Measurements from ENCODE around the gene PRR12.

PRR12 gene

GRCh38 chr19:49553451-49554271 lies 37.3 kb upstream of the PRR12 start:
- TF ChIP-seq FOXP2 (optimal IDR thresholded peaks at IDR 0.05; ENCODE audit: borderline replicate concordance, extremely low read depth, extremely low read length, insufficient read depth) (no peak), POLR2AphosphoS5 (IDR thresholded peaks at IDR 0.05; ENCODE audit: low read depth, low read length) (no peak), SIN3A (IDR thresholded peaks at IDR 0.05; ENCODE audit: borderline replicate concordance, insufficient read depth, low read length) (no peak), REST (IDR thresholded peaks at IDR 0.05; ENCODE audit: insufficient read depth in 1 of 2, low read depth in 2 of 2, low read length in 2 of 2) (no peak), TAF1 (IDR thresholded peaks at IDR 0.05; ENCODE audit: borderline replicate concordance, insufficient read depth, low read length) (no peak)

GRCh38 chr19:49554701-49555181 lies 36.2 kb upstream of the PRR12 start:
- TF ChIP-seq REST (IDR thresholded peaks at IDR 0.05; ENCODE audit: insufficient read depth in 1 of 2, low read depth in 2 of 2, low read length in 2 of 2) (no peak), SIN3A (IDR thresholded peaks at IDR 0.05; ENCODE audit: borderline replicate concordance, insufficient read depth, low read length) (no peak), POLR2AphosphoS5 (IDR thresholded peaks at IDR 0.05; ENCODE audit: low read depth, low read length) (no peak), TAF1 (IDR thresholded peaks at IDR 0.05; ENCODE audit: borderline replicate concordance, insufficient read depth, low read length) (no peak), FOXP2 (optimal IDR thresholded peaks at IDR 0.05; ENCODE audit: borderline replicate concordance, extremely low read depth, extremely low read length, insufficient read depth) (no peak)

GRCh38 chr19:49555600-49556411 lies 35.2 kb upstream of the PRR12 start:
- no peak for TF ChIP-seq POLR2AphosphoS5 (IDR thresholded peaks at IDR 0.05; ENCODE audit: low read depth, low read length)
- TF ChIP-seq SIN3A (IDR thresholded peaks at IDR 0.05; ENCODE audit: borderline replicate concordance, insufficient read depth, low read length) = no peak
- TF ChIP-seq FOXP2 (optimal IDR thresholded peaks at IDR 0.05; ENCODE audit: borderline replicate concordance, extremely low read depth, extremely low read length, insufficient read depth) = no peak
- TF ChIP-seq TAF1 (IDR thresholded peaks at IDR 0.05; ENCODE audit: borderline replicate concordance, insufficient read depth, low read length) = no peak
- no peak for TF ChIP-seq REST (IDR thresholded peaks at IDR 0.05; ENCODE audit: insufficient read depth in 1 of 2, low read depth in 2 of 2, low read length in 2 of 2)

- TF ChIP-seq SIN3A (IDR thresholded peaks at IDR 0.05; ENCODE audit: borderline replicate concordance, insufficient read depth, low read length) = no peak
Observed at GRCh38 chr19:49556412-49557398, 34.3 kb upstream of the PRR12 start.
